Upper lobe of left lung (tissue), 6 donors: ENCODE data around the gene CDH12. TPM values are rescaled to one million over a fixed set of nuclear protein-coding genes. Genes with fewer than 3 reads are reported as not detected.
"Not testable (repeated sequence)": the region's sequence is repeated elsewhere in the genome, so short reads cannot be mapped to it uniquely, and the experiment has no call there.

Experiments used
- ATAC-seq, 2 donors: fragments of 200-7000 bp; cut with Tn5 transposase; one replicate each; pipeline ENCODE4 v1.9.1; 2022; ENCODE audit warnings: mild to moderate bottlenecking in 2 of 2, moderate library complexity in 2 of 2; ENCODE audit not compliant: low FRiP score in 2 of 2
- DNase-seq, 2 donors: peaks; one replicate each; pipeline ENCODE4 v3.0.0-alpha.2; 2019 to 2020
- H3K27ac ChIP-seq, 4 donors: fragments of 200-600 bp; sonication (generic); one replicate each; pipeline ENCODE4 v1.5.1; 2016 to 2019
- H3K27me3 ChIP-seq, 4 donors: fragments of 200-600 bp; sonication (generic); one replicate each; pipeline ENCODE4 v1.5.1; 2017 to 2019
- H3K36me3 ChIP-seq, 4 donors: fragments of 200-600 bp; sonication (generic); one replicate each; pipeline ENCODE4 v1.5.1; 2016 to 2019
- H3K4me1 ChIP-seq, 4 donors: fragments of 200-600 bp; sonication (generic); one replicate each; pipeline ENCODE4 v1.5.1; 2018 to 2019
- H3K4me3 ChIP-seq, 4 donors: fragments of 200-600 bp; sonication (generic); one replicate each; pipeline ENCODE4 v1.5.1; 2017 to 2019; ENCODE audit warnings: mild to moderate bottlenecking in 2 of 4, moderate library complexity in 1 of 4
- H3K9me3 ChIP-seq, 4 donors: fragments of 200-600 bp; sonication (generic); one replicate each; pipeline ENCODE4 v1.5.1; 2018 to 2019
- EP300 ChIP-seq, 4 donors: sonication (generic); formaldehyde crosslinking; IDR thresholded peaks; one replicate each; pipeline ENCODE4 v1.5.1; 2017; ENCODE audit warnings: antibody characterized with exemption in 4 of 4, control low read depth in 2 of 4
- POLR2A ChIP-seq, 4 donors: fragments of 450-650 bp; IDR thresholded peaks; one replicate each; pipeline ENCODE4 v1.5.1; 2016 to 2017; ENCODE audit warnings: antibody characterized with exemption in 4 of 4, mild to moderate bottlenecking in 2 of 4
- POLR2AphosphoS5 ChIP-seq, 2 donors: sonication (generic); formaldehyde crosslinking; IDR thresholded peaks; one replicate each; pipeline ENCODE4 v1.5.1; 2017; ENCODE audit warnings: antibody characterized with exemption in 2 of 2
- WGBS, 2 donors: methylation state at CpG; one replicate each; pipeline ENCODE4 v1.1.5; 2017 to 2018; 5-methylcytosine and 5-hydroxymethylcytosine counted together
- total RNA-seq, 6 donors: library from RNA; depleted of rRNA in 4 of 6; stranded (reverse); fragments of >200 nt in 4 of 6; gene quantifications; one replicate each; pipeline versions ENCODE4 v1.1.0 to v1.2.1, GENCODE V29; 2016 to 2021
- TF ChIP-seq, protein P1 (sequence below), 6 experiments: fragments of 450-650 bp in 4 of 6; fragments of 200-600 bp in 2 of 6; sonication (generic) in 2 of 6; IDR thresholded peaks; one replicate each; pipeline ENCODE4 v1.5.1; 2016 to 2019; ENCODE audit warnings: antibody characterized with exemption in 6 of 6
- donor health status: DM: no; HTN: no; CAD: no; lungs with moderate emphysema.
- donor health status: DM: no; HTN: yes; CAD: no; lungs with severe emphysema.

The CDH12 gene
- total RNA-seq, 6 donors from 2014 or later, result 0.10 to 0.49 TPM; not detected in 4

DNA sequence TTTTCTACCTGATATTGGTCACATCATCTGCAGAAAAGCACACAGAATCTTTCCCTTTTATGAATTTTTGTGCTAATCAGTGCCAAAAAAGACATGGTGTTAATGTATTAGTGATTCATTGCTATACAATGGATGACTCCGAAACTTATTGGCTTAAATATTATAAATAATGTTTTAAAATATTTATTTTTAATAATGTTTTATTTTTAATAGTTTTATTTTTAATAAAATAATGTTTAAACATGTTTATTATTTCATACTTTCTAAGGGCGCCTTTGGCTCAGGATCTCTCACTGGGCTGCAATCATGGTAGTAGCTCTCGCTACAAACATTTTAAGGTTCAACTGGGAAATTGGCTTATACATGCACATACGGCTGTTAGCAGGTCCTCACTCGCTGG is 65.7 kb downstream of the CDH12 start:
- no peak overlapping the region for H3K4me3 ChIP-seq
- no peaks in the 10 kb centered on the region for H3K9me3 ChIP-seq
- H3K27me3 ChIP-seq, result no peaks in the 10 kb centered on the region
- TF ChIP-seq EP300 (IDR thresholded peaks at IDR 0.05), result no peak
- 68% methylated on average over 5 of the region's 5 CpGs for WGBS, 2 donors
- DNase-seq (no peak), ATAC-seq (no peak)
- no peaks in the 10 kb centered on the region for H3K4me1 ChIP-seq
- no peaks in the 10 kb centered on the region for H3K36me3 ChIP-seq
- H3K27ac ChIP-seq, result no peak overlapping the region

DNA sequence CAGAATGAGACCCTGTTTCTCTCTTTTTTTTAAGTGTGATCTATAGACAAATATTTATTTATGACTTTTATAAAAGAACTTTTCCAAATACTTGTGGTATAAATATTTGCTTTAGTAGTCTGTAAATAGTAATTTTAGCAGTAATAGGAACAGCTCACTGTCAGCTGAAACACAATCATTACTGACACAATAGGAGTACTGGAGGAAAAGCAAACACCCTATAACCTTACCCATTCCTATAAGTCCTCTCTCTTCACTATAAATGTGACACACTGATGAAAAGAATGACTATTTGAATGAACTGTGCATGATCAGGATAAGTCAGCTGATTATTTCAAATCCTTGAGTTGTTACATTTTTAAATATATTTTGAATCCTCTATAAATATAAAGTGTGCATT is 72.4 kb downstream of the CDH12 start:
- TF ChIP-seq EP300 (IDR thresholded peaks at IDR 0.05), result no peak
- TF ChIP-seq, protein P1, sequence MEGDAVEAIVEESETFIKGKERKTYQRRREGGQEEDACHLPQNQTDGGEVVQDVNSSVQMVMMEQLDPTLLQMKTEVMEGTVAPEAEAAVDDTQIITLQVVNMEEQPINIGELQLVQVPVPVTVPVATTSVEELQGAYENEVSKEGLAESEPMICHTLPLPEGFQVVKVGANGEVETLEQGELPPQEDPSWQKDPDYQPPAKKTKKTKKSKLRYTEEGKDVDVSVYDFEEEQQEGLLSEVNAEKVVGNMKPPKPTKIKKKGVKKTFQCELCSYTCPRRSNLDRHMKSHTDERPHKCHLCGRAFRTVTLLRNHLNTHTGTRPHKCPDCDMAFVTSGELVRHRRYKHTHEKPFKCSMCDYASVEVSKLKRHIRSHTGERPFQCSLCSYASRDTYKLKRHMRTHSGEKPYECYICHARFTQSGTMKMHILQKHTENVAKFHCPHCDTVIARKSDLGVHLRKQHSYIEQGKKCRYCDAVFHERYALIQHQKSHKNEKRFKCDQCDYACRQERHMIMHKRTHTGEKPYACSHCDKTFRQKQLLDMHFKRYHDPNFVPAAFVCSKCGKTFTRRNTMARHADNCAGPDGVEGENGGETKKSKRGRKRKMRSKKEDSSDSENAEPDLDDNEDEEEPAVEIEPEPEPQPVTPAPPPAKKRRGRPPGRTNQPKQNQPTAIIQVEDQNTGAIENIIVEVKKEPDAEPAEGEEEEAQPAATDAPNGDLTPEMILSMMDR (IDR thresholded peaks at IDR 0.05), result no peak
- TF ChIP-seq POLR2AphosphoS5 (IDR thresholded peaks at IDR 0.05), result no peak
- no peak for TF ChIP-seq POLR2A (IDR thresholded peaks at IDR 0.05)
- H3K4me3 ChIP-seq, result no peak overlapping the region
- ATAC-seq (no peak), DNase-seq (no peak)
- H3K9me3 ChIP-seq, result no peaks in the 10 kb centered on the region
- no peaks in the 10 kb centered on the region for H3K27me3 ChIP-seq
- H3K27ac ChIP-seq, result no peak overlapping the region
- H3K36me3 ChIP-seq, result no peaks in the 10 kb centered on the region
- H3K4me1 ChIP-seq, result no peaks in the 10 kb centered on the region

DNA sequence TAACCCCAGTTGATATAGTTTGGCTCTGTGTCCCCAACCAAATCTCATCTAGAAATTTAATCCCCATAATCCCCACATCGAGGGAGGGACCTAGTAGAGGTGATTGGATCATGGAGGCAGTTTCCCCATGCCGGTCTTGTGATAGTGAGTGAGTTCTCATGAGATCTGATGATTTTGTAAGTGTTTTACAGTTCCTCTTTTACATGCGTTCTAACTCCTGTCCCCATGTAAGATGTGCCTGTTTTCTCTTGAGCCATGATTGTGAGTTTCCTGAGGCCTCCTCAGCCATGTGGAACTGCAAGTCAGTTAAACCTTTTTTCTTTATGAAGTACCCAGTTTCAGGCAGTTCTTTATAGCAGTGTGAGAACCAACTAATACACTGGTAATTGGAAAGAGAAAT is 73.6 kb downstream of the CDH12 start:
- H3K36me3 ChIP-seq, result no peaks in the 10 kb centered on the region
- no peak for ATAC-seq
- 72 to 74% methylated on average over 3 of the region's 3 CpGs for WGBS, 2 donors

DNA sequence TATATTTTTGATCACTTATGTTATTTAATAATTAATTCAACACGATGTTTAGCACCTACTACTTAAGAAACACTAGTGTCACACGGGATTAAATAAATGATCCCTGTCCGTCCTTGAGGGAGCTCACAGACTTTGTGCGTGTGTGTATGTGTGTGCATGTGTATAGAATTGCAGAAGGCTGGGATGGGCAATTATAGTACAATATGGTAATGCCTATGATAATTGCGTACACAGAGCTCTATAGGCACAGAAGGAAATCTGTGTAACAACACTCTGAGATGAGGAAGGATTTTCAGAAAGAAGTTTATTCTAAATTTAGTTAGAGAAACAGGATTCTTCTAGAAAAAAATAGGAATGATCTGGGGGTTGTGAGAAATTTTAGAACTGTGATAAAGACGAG is 76.9 kb downstream of the CDH12 start:
- Histone ChIP-seq H3K9me3 (no peaks in the 10 kb centered on the region), H3K27me3 (no peaks in the 10 kb centered on the region), H3K27ac (no peak overlapping the region), H3K4me1 (no peaks in the 10 kb centered on the region), H3K4me3 (no peak overlapping the region), H3K36me3 (no peaks in the 10 kb centered on the region)
- DNase-seq (no peak), ATAC-seq (no peak)
- 78 to 79% methylated on average over 6 of the region's 6 CpGs for WGBS, 2 donors
- no peak for TF ChIP-seq POLR2AphosphoS5 (IDR thresholded peaks at IDR 0.05)
- TF ChIP-seq EP300 (IDR thresholded peaks at IDR 0.05), result no peak
- TF ChIP-seq POLR2A (IDR thresholded peaks at IDR 0.05), result no peak
- TF ChIP-seq, protein P1 (IDR thresholded peaks at IDR 0.05), result no peak

More for the DNA sequence above, 73.6 kb downstream of the CDH12 start:
- Histone ChIP-seq H3K4me1 (no peaks in the 10 kb centered on the region), H3K27ac (no peak overlapping the region), H3K9me3 (no peaks in the 10 kb centered on the region), H3K4me3 (no peak overlapping the region), H3K27me3 (no peaks in the 10 kb centered on the region)
- TF ChIP-seq, protein P1 (IDR thresholded peaks at IDR 0.05), result no peak
- TF ChIP-seq EP300 (IDR thresholded peaks at IDR 0.05) (no peak), POLR2AphosphoS5 (IDR thresholded peaks at IDR 0.05) (no peak), POLR2A (IDR thresholded peaks at IDR 0.05) (no peak)
- no peak for DNase-seq

DNA sequence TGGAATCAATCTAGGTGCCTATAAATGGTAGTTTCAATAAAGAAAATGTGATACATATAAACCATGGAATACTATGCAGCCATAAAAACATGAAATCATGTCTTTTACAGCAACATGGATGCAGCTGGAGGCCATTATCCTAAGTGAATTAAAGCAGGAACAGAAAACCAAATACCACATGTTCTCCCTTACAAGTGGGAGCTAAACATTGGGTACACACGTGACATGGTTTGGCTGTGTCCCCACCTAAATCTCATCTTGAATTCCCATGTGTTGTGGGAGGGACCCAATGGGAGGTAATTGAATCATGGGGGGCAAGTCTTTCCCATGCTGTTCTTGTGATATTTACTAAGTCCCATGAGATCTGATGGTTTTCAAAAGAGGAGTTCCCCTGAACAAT is 78.9 kb downstream of the CDH12 start:
- WGBS, 2 donors, result 94 to 96% methylated on average over 1 of the region's 1 CpG
- DNase-seq, H3K36me3 ChIP-seq, H3K27me3 ChIP-seq, H3K4me1 ChIP-seq, H3K4me3 ChIP-seq, H3K9me3 ChIP-seq, ATAC-seq, H3K27ac ChIP-seq: not testable (repeated sequence)

DNA sequence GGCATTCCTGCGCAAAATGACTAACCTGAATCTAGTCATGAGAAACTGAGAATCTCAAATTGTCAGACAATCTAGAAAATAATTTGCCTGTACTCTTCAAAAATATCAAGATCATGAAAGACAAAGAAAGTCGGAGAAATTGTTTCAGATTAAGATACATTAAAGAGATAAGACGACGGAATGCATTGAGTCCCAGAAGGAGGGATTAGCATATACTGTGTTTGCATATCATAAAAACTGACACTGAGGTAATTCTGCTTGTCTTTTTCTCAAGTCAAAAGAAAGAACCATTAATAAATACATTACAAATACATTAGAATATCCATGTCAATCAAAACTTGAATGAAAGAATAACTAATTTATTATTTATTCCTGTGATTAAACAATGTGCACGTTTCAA is 88.4 kb downstream of the CDH12 start:
- Histone ChIP-seq H3K9me3 (no peaks in the 10 kb centered on the region), H3K27ac (no peak overlapping the region), H3K4me3 (no peak overlapping the region), H3K27me3 (no peaks in the 10 kb centered on the region), H3K36me3 (no peaks in the 10 kb centered on the region), H3K4me1 (no peaks in the 10 kb centered on the region)
- no peak for DNase-seq
- WGBS, 2 donors, result 77 to 84% methylated on average over 5 of the region's 5 CpGs
- TF ChIP-seq EP300 (IDR thresholded peaks at IDR 0.05) (no peak), POLR2AphosphoS5 (IDR thresholded peaks at IDR 0.05) (no peak), POLR2A (IDR thresholded peaks at IDR 0.05) (no peak)
- TF ChIP-seq, protein P1 (IDR thresholded peaks at IDR 0.05), result no peak
- ATAC-seq, result no peak
